Measurements from ENCODE around the gene VPS29. TPM values are rescaled to one million over a fixed set of nuclear protein-coding genes. Genes with fewer than 3 reads are reported as not detected.

Gene VPS29
- polyA plus RNA-seq, 1 donor (not counting 4 experiments of a cell fraction or from before 2014, with no cell fraction given) = 219 TPM

DNA sequence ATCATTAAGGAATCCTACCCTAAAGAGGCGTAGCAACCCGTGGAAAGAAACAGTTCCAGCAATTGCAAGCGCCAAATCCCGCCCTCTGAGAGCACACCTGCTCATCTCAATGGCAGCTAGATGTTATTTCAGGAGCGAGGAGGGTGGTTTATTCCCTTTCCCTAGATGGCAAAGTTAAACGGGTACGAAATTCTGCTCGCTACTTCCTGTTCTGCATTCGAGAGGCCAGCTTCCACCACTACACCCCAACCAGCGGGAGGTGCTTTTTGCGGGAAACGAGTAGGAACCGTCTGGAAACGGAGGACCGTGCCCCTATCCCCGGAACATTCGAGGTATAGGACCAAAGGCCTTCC lies 536 bp downstream of the VPS29 start:
- peak overlapping the region; percentile 44 for H2AFZ ChIP-seq (ENCODE audit: control insufficient read depth, low read length)
- no peaks in the 10 kb centered on the region for H3K9me1 ChIP-seq (ENCODE audit: control insufficient read depth, extremely low read depth, insufficient read depth, low read length)
- H3K79me2 ChIP-seq (ENCODE audit: control insufficient read depth, insufficient read depth, low read length) = peaks cover 47% of the 10 kb centered on the region
- H3K4me2 ChIP-seq (ENCODE audit: control insufficient read depth, extremely low read depth, insufficient read depth, low read depth, low read length) = peak overlapping the region; percentile 83
- H4K20me1 ChIP-seq (ENCODE audit: control insufficient read depth, extremely low read depth, insufficient read depth, low read length) = no peaks in the 10 kb centered on the region
- no peak for FAIRE-seq
- dilution Hi-C loops (cut with MboI; ENCODE audit: extremely low pct_ligation_motif_present, low sequenced_read_pairs) = no loop called here
- TF ChIP-seq EZH2 (IDR thresholded peaks at IDR 0.05; ENCODE audit: low read length) (no peak), CTCF (optimal IDR thresholded peaks at IDR 0.05 in 1 of 3, IDR thresholded peaks at IDR 0.05 in 1 of 3, conservative IDR thresholded peaks at IDR 0.05 in 1 of 3; ENCODE audit: extremely low read depth in 1 of 3, insufficient read depth in 2 of 3, low read length in 3 of 3) (no peak)
- peak overlapping the region; percentile 76 to 92 (median 77) for H3K4me3 ChIP-seq (ENCODE audit: control insufficient read depth in 2 of 3, extremely low read depth in 1 of 3, insufficient read depth in 2 of 3, low read depth in 1 of 3, low read length in 3 of 3)
- no peaks in the 10 kb centered on the region for H3K9me3 ChIP-seq (ENCODE audit: control insufficient read depth, low read depth, low read length)
- H3K27me3 ChIP-seq (ENCODE audit: control insufficient read depth, extremely low read depth, insufficient read depth, low read length) = no peaks in the 10 kb centered on the region
- peak overlapping the region; percentile 77 for H3K27ac ChIP-seq (ENCODE audit: control insufficient read depth, insufficient read depth, low read length)
- H3K36me3 ChIP-seq (ENCODE audit: control insufficient read depth in 2 of 2, extremely low read depth in 1 of 2, insufficient read depth in 2 of 2, low read length in 2 of 2) = peaks cover 0 to 4% of the 10 kb centered on the region in 2 experiments
- peaks cover 20% of the 10 kb centered on the region for H3K4me1 ChIP-seq (ENCODE audit: control insufficient read depth, extremely low read depth, insufficient read depth, low read length)
- no peak for DNase-seq (ENCODE audit: low read depth, low spot score)
- H3K9ac ChIP-seq (ENCODE audit: control insufficient read depth, extremely low read depth, insufficient read depth, low read length) = peak overlapping the region; percentile 86

DNA sequence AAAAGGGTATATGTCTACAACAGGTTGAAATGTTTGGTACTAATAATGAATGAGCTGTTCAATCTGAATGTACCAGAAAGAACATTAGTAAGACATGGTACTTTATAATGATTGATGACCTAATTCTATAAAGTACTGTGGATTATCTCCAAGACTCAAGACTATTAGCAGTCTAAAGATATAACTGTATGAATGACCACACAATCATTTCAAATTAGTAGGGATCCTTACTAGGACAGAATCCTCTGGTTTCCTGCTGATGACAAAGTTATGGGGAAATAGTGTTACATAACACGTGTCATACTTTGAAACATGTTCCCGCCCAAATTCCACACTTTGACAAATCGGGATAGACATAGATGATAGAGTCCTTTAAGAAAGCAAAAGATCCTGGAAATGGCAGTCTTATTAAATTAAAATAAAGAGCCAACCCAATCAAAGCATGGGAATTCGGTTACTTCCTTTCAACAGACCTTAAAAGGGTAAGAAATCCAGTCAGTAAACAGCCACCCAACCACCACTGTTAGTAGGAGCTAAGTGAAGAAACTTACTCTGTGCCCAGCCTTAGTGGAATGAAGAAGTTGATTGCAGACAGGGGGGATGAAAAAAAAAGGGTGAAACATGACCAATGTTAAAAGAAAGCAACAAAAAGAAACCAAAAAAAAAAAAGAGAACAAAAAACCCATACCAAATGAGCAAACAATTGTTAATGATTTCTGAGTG lies 2.8 kb downstream of the VPS29 start:
- Histone ChIP-seq H3K4me2 (ENCODE audit: control insufficient read depth, extremely low read depth, insufficient read depth, low read depth, low read length) (peak overlapping the region; percentile 9), H2AFZ (ENCODE audit: control insufficient read depth, low read length) (no peak overlapping the region), H3K9me1 (ENCODE audit: control insufficient read depth, extremely low read depth, insufficient read depth, low read length) (no peaks in the 10 kb centered on the region), H3K9ac (ENCODE audit: control insufficient read depth, extremely low read depth, insufficient read depth, low read length) (no peak overlapping the region), H3K4me1 (ENCODE audit: control insufficient read depth, extremely low read depth, insufficient read depth, low read length) (peaks cover 20% of the 10 kb centered on the region), H3K27me3 (ENCODE audit: control insufficient read depth, extremely low read depth, insufficient read depth, low read length) (no peaks in the 10 kb centered on the region), H3K36me3 (ENCODE audit: control insufficient read depth in 2 of 2, extremely low read depth in 1 of 2, insufficient read depth in 2 of 2, low read length in 2 of 2) (peaks cover 3 to 9% of the 10 kb centered on the region in 2 experiments), H3K4me3 (ENCODE audit: control insufficient read depth in 2 of 3, extremely low read depth in 1 of 3, insufficient read depth in 2 of 3, low read depth in 1 of 3, low read length in 3 of 3) (no peak overlapping the region), H3K79me2 (ENCODE audit: control insufficient read depth, insufficient read depth, low read length) (peaks cover 52% of the 10 kb centered on the region), H3K27ac (ENCODE audit: control insufficient read depth, insufficient read depth, low read length) (no peak overlapping the region), H4K20me1 (ENCODE audit: control insufficient read depth, extremely low read depth, insufficient read depth, low read length) (no peaks in the 10 kb centered on the region), H3K9me3 (ENCODE audit: control insufficient read depth, low read depth, low read length) (no peaks in the 10 kb centered on the region)
- TF ChIP-seq EZH2 (IDR thresholded peaks at IDR 0.05; ENCODE audit: low read length) (no peak), CTCF (optimal IDR thresholded peaks at IDR 0.05 in 1 of 3, IDR thresholded peaks at IDR 0.05 in 1 of 3, conservative IDR thresholded peaks at IDR 0.05 in 1 of 3; ENCODE audit: extremely low read depth in 1 of 3, insufficient read depth in 2 of 3, low read length in 3 of 3) (no peak)
- DNase-seq (ENCODE audit: low read depth, low spot score) (no peak), FAIRE-seq (no peak)
- dilution Hi-C loops (cut with MboI; ENCODE audit: extremely low pct_ligation_motif_present, low sequenced_read_pairs) = no loop called here

All from keratinocyte (primary cell).